ENCODE results near the gene LRIG2.

GRCh38 chr1:113142791-113143190 is 69.8 kb downstream of the LRIG2 start:
- no peak for TF ChIP-seq CTCF (IDR thresholded peaks at IDR 0.05)
- TF ChIP-seq POLR2A (IDR thresholded peaks at IDR 0.05), result no peak
